Esophagus squamous epithelium (tissue), 4 donors: Measurements from ENCODE around the gene TRIM31.

Experiments used
- CTCF ChIP-seq, 6 experiments: fragments of 450-650 bp in 4 of 6; fragments of 200-600 bp in 2 of 6; sonication (generic) in 2 of 6; IDR thresholded peaks; one replicate each; pipeline ENCODE4 v1.5.1; 2016 to 2019; ENCODE audit warnings: antibody characterized with exemption in 6 of 6, mild to moderate bottlenecking in 4 of 6, moderate library complexity in 4 of 6
- POLR2A ChIP-seq, 4 donors: fragments of 450-650 bp; IDR thresholded peaks; one replicate each; pipeline ENCODE4 v1.6.1; 2017; ENCODE audit warnings: antibody characterized with exemption in 4 of 4, mild to moderate bottlenecking in 4 of 4, moderate library complexity in 3 of 4

GRCh38 chr6:30097902-30098768 is 14.8 kb downstream of the TRIM31 start:
- TF ChIP-seq CTCF (IDR thresholded peaks at IDR 0.05) (no peak), POLR2A (IDR thresholded peaks at IDR 0.05) (no peak)
